C4-2B (cell line): Measurements from ENCODE around the gene PLXDC1.

Experiments
- H3K27ac ChIP-seq: fragments of 450-650 bp; 2 replicates; pipeline ENCODE4 v1.5.1; 2017
- CTCF ChIP-seq: fragments of 450-650 bp; conservative IDR thresholded peaks from 2 replicates; pipeline ENCODE4 v1.5.1; 2017; ENCODE audit warnings: mild to moderate bottlenecking
- ZFX ChIP-seq: fragments of 450-650 bp; IDR thresholded peaks from 2 replicates; pipeline ENCODE4 v1.6.1; 2017

The PLXDC1 gene

GRCh38 chr17:39095309-39095686, 56.1 kb downstream of the PLXDC1 start:
- no peak for TF ChIP-seq CTCF
- TF ChIP-seq ZFX = no peak
- no peak overlapping the region for H3K27ac ChIP-seq

- no peak overlapping the region for H3K27ac ChIP-seq
- TF ChIP-seq ZFX (no peak), CTCF (no peak)
Measured at GRCh38 chr17:39094607-39095308, 56.7 kb downstream of the PLXDC1 start.

- TF ChIP-seq ZFX (no peak), CTCF (no peak)
- H3K27ac ChIP-seq = no peak overlapping the region
Measured at GRCh38 chr17:39092692-39093230, 58.7 kb downstream of the PLXDC1 start.

- TF ChIP-seq ZFX (no peak), CTCF (no peak)
- no peak overlapping the region for H3K27ac ChIP-seq
Measured at GRCh38 chr17:39090908-39091665, 60.4 kb downstream of the PLXDC1 start.

GRCh38 chr17:39090400-39090799, 61.0 kb downstream of the PLXDC1 start:
- no peak overlapping the region for H3K27ac ChIP-seq

GRCh38 chr17:39084558-39084957, 66.9 kb downstream of the PLXDC1 start:
- TF ChIP-seq CTCF = no peak
- TF ChIP-seq ZFX = no peak
- H3K27ac ChIP-seq = no peak overlapping the region

More at GRCh38 chr17:39090400-39090799, 61.0 kb downstream of the PLXDC1 start:
- TF ChIP-seq CTCF (no peak), ZFX (no peak)

- TF ChIP-seq CTCF (no peak), ZFX (no peak)
- H3K27ac ChIP-seq = no peak overlapping the region
Measured at GRCh38 chr17:39083270-39083669, 68.2 kb downstream of the PLXDC1 start.
